Measurements from ENCODE around the gene TIAM2.

TIAM2 gene

DNA sequence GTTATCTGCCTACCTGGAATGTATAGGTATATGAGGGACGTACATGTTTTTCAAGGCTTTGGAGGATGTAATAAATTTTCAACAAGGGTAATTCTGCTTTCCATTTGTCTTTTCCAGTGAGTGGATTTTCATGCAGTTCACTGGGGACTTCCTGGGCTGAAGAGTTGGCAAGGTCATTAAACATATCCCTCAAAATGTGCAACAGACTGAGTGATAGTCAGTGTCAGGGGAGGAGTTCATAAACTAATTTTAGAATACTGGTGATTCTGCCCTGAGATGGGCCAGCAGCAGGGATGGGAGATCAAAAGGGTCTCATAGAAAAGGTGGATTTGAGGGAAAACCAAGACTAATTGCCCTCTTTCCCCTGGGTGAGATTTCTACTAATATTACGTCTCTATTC, 146.4 kb downstream of the TIAM2 start:
- no peak for DNase-seq

DNA sequence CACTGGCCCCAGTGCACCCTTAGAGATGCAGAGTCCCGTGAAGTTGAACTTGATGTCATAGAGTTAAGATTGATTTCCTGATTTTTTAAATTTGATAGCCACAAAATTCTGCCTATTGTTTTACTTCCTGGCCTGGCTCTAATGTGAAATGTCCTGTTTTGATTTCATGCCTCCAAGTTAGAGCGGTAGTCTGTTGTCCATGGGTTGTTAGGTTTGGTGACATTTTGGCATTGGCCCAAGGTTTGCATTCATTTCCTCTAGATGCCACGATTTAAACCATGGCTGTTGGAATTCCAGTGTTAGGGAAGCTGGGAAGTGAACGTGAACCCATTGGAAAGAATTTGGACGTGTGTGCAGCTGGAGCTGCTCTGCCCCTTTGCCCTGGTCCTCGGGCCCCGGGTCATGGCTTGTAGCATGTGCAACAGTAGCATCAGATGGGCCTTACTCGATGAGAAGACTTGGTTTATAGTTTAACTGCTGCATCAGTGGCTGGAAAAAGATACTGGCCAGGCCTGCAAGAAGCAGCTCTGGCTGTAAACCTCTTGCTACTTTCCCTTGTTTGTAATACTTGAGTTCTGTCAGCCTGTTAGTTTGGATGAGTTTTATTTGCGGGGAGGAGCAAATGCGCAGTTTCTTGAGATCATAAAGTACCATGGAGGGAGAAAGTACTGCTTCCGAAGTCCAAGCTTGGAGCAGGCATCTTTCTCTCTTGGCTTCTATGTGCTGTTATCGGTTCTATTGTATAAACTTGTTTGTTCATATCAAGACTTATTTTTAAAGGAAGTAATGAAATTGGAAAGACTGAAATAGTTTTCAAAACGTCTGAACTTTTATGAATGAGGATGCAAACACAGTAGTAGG, 147.3 kb downstream of the TIAM2 start:
- no peak for DNase-seq

DNA sequence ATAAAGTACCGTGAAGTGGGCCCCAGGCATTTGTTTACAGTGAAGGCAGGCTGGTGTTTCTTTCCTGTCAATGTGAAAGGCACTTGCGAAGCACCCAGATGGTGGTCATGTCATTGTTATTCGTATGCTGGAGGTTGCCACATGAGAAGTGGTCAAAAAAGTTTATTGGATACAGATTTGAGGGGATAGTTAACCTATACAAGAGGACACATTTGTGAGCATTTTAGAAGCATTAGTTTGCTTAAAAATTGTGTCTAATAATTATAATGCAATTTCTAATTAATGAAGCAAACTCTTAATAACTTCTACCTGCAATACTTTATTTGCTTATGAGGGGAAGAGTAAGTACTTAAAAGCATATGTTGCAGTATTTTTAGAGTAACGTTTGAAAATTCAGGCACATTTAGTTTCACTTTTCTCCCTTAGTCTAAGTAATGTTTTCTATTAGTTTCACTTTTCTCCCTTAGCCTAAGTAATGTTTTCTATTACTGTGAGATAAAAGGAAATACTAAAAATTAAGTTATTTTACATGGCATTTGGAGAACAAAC, 148.0 kb downstream of the TIAM2 start:
- DNase-seq, result no peak

DNA sequence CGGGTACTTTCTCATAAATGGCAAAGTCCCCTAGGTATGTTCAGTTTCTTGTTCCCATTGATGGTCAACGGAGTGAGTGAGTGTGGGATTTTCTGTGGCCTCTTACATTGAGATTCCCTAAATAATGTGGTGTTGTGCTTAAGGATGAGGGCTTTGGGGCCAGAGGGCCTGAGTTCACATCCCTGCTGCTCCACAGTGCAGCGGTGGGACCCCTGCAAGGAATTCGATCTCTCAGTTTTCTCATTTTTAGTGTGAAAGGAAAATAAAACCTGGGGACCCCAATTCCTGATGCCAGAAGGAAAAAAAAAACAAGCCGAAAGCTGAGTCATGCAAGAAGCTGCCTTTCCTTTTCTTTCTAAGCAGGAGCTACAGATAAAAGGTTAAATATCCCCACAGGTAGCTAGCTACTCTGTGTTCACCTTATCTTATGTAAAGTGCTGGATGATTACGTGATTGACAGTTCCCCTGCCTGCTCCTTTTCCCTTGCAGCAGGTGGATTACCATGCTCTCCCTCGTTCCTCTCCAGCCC, 148.5 kb downstream of the TIAM2 start:
- no peak for DNase-seq

DNA sequence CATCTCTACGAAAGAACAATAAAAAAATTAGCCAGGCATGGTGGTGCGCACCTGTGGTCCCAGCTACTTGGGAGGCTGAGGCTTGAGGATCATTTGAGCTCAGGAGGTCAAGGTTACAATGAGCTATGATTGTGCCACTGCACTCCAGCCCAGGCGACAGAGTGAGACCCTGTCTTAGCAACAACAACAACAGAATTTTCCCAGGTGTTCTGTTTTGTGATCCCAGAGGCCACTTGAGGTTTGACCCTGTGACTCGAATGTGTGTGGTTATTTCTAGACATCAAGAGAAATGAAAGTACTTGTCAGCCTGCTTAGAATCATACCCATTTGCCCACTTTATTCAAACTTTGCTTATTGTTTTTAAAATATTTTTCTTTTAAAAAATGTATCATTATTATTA, 151.1 kb downstream of the TIAM2 start:
- DNase-seq, result no peak

DNA sequence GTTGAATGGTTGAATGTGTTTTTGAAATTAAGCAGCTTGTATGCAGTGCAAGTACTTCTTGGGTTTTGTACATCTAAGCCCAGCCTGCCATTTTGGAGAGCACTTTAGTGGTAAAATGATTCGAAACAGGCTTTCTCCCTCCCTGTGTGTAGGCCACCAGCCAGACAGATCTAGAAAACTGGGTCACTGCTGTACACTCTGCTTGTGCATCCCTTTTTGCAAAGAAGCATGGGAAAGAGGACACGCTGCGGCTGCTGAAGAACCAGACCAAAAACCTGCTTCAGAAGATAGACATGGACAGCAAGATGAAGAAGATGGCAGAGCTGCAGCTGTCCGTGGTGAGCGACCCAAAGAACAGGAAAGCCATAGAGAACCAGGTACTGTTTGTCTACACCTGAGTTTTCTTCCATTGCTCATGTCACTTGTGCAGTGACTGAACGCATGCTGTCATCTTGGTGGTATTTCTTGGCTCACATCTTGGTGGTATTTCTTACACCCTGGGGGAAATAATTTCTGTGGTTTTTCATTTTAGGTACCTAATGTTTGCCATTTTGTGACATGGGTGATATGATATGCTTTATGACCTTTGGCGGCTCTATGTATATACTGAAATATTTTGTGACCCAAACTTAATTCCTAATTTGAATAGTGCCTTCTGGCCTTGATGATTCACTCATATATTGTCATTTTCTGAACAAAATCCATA, 153.0 kb downstream of the TIAM2 start:
- DNase-seq, result no peak

DNA sequence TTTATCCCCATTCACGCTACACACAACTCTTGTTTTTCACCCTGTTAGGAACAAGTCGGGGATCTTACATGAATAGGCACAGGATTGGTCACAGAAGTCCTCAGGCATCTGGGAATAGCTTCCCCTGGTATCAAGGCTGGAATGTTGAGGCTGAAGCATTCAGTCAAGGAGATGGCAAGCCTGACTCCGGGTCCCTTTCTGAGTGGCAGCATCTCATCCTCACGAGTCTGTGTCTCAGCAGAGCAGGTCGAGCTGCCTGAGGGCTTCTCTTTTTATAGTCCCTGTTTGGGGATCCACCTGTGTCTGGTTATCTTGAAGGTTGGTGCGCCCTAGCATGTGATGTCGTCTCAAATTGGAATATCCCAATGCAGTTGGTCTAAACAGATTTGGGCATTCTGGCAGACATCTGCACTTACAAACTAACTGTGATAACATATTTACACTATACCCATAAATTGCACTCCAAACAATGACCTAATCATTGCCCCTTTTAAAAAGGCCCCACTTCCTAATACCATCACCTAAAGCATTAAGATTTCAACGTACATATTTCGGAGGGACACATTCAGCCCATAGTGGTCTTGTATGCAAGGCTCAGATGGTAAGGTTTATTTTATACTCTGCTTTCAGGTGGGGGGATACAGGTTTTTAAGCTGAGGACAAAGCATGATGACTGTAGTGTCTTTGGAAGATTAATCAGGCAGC, 156.0 kb downstream of the TIAM2 start:
- no peak for DNase-seq

DNA sequence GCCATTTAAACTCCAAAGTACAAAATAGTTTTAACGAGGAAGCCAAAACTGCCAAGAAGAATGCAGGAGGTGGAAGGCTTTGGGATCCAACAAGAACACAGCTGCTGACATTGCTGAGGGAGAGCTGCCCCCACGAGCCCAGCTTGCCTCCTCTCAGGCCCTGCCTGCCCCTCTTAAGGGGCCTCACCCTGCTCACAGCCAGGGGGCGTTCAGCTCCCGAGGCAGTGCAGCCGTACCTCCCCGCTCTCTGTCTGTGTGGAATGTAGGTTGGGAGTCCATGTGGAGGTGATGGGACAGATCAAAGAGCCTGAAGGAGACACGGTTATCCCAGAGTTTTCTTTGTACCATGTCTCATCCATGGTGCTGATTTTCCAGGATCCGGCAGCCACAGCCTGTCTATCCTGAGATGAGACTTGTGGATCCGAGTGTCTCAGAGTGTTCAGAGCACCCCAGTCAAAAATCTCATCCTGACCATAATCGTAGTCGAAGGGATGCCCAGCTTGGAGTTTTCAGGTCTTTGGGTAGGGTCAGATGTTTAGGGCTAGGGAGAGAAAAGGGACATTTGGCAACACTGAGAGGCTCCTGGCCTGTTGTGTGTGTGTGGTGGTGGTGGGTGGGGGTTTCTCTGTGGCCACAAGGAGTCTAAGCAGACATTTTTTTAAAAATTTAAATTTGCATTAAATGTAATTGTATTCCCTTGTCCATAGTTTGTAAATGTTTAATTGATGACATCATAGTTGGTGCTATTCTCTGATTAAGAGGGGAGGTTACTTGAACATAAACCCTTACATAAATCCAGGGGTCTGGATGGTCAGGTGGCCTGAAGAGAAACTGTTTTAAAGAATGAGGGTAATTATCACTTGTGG, 157.3 kb downstream of the TIAM2 start:
- DNase-seq, result no peak

DNA sequence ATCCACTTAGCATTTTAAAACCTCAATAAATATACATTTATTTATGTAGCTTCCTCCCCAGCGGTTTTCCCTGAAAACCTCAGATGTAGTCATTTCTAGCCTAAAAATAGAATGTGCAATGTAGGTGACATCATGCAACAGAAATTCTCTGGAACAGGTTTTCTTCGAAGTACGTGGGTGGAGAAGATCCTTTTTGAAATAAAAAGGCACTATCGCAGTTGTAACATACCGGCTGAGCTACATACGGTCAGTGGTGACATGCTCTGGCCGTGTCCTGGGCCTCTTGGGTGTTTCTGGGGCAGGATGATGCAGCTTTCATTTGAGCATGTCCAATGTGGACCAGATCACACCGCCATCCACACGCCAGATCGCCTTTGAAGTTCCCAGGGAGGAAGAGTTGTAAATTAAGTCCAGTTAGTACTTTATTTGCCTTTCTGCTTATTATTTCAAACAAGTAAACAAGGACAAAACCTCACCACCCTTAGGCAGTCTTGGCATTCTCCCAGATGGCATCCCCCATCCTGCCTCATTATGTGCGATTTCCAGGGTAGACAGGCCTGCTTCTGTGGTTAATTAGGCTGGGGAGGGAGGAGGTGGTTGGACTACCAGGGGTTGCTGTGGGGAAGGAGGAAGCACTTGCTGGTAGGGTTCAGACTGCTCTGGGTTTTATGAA, 159.2 kb downstream of the TIAM2 start:
- DNase-seq, result peak; percentile 54

DNA sequence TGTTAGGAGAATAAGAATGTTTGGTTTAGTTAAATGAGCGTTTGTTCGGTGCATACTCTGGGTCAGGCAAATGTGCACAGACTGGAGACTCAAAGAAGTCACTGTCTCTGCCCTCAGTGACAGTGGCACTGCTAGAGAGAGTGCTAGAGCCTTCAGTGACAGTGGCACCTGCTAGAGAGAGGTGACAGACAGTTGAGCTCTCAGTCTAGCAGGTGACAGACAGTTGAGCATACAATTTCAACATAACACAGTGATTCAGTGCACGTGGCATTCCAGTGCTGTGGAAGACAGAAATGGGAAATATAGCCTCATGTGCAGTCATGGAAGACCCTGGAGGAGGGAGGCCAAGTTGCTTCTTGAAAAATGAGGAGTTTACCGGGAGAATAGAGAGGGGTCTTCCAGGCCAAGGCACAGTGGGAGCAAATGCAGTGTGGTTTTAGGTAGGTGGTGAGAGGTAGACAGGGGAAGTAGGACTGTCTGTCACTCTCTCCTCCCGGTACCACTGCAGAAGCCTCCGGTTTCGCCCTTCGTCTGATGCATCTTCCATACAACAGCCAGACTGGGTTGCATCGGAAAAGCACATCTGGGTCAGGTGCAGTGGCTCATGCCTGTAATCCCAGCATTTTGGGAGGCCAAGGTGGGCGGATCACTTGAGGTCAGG, 160.8 kb downstream of the TIAM2 start:
- DNase-seq, result no peak

DNA sequence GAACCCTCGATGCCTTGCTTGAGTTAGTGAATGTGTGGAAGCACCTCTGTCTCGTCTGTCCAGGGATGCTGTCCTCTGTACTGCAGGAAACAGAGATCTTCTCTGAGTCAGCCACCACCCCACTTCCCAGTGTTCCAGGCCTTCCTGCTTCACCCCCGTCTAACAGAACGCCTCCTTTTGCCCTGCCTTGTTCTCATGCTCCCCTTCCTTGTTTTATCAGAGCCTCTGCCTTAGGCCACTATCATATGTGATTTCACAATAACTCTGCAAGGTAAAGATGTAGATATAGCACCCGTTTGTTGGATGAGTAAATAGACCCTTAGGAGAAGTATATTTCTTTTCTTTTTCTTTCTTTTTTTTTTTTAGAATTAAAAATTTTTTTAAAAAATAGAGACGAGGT, 162.0 kb downstream of the TIAM2 start:
- no peak for DNase-seq

DNA sequence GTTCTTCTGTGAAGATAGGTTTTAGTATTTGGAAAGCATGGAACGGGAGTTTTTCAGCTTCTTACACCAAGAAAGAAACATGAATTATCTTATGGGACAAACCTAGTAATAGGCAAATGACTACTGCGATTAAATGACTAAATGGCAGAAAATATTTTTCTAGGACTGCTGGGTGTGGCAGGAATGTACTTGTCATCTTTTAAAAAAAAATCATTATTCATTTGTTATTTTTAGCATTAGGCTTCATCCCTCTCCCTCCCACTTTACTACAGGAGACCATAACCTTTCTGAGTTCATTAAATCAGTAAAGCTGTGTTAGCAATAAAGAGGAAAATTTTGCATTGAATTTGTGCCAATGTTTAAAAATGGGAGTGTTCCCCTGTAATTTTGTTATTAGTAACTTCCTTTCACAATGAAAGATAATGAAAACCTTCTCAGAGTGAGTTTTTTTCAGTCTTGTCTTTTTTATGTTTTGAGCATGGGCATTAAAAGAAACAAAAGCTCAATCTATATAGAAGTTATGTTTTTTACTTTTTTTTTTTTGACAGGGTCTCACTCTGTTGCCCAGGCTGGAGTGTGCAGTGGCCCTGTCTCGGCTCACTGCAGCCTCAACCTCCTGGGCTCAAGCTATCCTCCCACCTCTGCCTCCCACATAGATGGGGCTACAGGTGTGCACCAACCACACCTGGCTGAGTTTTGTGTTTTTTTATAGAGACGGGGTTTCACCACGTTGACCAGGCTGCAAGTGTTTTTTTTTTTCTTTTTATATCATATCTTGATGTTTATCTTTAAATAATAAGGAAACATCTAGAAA, 163.1 kb downstream of the TIAM2 start:
- DNase-seq, result no peak

DNA sequence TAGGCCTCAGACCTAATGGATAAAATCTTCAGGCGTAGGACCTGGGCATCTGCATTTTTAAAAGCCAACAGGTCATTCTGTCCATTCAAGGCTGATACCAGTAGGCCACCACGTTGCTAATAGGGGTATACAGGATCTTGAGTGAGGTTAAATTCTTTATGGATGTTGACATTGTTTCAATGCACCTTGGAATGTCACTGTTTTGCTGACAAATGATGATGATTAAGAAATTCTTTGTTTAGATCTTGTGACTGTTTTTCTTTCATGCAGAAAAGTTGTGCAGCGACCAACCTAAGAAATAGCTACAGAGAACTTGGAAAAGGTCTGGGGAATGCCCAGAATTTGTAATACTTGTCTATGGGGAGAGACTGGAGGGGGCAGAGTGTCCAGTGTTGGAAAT, 167.6 kb downstream of the TIAM2 start:
- no peak for DNase-seq

DNA sequence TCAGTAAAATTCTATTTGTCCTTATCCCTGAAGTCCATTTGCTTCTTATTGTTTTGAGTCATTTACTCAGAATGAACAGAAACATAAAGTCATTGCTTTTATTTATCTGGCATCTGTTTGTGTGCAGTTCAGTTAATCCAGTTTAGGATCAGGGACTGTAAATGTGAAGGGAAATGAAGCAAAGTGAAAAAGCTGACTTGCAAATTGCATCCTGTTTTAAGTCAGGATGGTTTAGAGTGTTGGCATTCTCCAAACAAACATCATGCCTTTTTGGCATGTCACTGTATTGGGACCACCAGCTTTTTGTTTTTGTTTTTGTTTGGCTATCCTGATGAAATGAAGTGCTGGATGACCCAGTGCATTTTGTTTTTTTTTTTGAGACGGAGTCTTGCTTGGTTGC, 168.5 kb downstream of the TIAM2 start:
- no peak for DNase-seq

DNA sequence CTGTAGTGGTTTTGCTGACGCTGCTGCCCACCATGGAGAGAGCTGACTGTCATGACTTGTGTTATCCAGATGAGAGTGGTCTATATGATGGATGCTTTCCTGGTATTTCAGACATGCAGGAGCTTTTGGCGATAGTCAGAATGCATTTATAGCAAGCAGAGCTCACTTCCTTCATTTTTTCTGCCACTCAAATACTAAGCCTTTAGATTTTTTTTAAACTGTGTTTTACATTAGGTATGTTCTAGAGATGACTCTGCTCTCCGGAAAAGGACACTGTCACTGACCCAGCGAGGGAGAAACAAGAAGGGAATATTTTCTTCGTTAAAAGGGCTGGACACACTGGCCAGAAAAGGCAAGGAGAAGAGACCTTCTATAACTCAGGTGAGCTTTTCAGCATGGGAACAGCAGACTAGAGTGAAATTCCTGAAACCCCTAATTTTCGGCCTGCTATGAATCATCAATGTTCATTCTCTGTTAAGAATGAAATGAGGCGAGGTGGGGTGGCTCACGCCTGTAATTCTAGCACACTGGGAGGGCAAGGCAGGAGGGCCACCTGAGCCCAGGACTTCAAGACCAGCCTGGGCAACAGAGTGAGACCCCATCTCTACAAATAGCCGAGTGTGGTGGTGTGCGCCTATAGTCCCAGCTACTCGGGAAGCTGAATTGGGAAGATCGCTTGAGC, 170.1 kb downstream of the TIAM2 start:
- no peak for DNase-seq

DNA sequence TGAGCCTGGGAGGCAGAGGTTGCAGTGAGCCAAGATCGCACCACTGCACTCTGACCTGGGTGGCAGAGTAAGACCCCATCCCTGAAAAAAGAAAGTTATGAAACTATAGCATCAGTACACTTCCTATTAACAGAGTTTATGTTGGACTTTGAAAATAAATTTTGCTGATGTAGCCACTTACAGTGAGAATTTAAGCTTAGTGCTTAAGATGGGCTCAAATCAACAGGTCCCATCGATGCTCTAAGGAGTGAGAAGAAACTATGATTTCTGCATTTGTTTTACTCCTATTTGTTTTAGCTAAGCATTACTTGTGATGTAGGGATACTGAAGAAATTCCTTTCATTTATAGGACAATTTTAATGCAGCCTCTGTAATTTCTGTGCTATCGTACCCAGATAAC, 175.4 kb downstream of the TIAM2 start:
- DNase-seq, result no peak

DNA sequence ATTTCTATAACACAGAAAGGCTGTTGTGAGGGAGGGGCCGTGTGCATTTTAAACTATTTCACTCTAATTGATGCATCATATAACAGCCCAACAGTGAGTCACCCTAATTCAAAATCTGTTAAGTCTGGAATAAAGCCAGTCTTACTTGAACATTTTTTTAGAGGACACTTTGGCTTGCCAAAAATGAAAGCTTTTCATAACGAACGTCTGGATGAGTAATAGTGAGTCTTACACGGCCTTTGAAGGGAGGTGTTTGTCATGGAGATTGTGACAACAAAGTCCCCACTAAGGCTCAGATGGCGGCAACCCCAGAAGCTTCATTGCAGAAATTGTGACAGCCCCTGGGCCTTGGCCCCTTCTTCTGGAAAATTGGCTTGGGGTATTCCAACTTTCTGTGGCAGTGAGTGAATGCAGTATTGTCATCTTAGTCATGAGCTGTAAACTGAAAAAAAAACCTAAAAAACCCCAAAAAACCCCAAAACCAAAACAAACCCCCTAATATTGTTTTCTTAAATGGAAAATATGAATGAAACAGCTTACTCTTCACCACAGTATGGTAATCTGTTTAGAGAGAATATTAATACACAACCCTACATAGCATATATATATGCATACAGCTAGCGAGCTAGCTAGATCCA, 176.1 kb downstream of the TIAM2 start:
- no peak for DNase-seq

DNA sequence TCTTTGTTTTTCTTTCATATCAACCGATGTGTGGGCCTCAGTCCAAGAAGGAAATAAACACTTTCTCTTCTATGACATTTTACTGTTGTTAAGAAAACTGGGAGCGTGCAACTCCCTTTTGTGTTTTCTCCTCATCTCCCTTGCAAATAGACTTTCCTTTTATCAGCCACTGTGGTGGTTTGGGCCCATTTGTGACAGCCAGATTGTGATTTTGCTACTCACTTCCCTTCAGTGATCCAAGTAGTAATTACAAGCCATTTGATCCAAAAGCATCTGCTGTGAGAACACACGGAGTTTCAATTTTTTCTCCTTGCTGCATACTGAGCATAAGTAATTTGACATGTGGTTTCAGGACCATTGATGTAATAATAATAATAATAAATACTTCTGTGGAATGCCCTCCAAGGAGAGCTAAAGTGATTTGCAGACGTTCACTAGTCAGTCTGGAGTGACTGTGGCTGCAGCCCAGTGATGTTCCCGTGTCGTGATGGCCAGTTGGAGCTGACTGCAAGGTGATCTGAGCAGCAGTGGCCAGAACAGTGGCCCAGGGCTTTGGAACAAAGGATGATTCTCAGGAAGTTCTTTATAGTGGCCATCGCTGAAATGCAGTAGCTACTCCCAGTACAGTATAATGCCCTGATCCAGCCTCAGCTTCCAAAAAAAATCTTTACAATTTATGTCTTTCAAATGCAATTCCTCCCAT, 176.8 kb downstream of the TIAM2 start:
- no peak for DNase-seq

All from NCI-H1092 (cell line).